DMS153 treated with DMSO at 0.1 percent for 48 hours (cell line): Measurements from ENCODE around the gene TTF1.

Experiments
- DNase-seq: peaks from one replicate; lab custom pipeline; 2025; ENCODE audit not compliant: unreplicated experiment; lab: John Stamatoyannopoulos, UW

Gene TTF1

GRCh38 chr9:132369421-132369820 lies 37.2 kb downstream of the TTF1 start:
- no peak for DNase-seq

GRCh38 chr9:132367613-132368313 lies 38.9 kb downstream of the TTF1 start:
- DNase-seq, result no peak

- no peak for DNase-seq
Observed at GRCh38 chr9:132366481-132366880, 40.2 kb downstream of the TTF1 start.

- DNase-seq, result no peak
Observed at GRCh38 chr9:132365986-132366385, 40.7 kb downstream of the TTF1 start.

- no peak for DNase-seq
Observed at GRCh38 chr9:132364068-132364467, 42.6 kb downstream of the TTF1 start.

- DNase-seq, result no peak
Observed at GRCh38 chr9:132357764-132358163, 48.9 kb downstream of the TTF1 start.

- no peak for DNase-seq
Observed at GRCh38 chr9:132356324-132356924, 50.2 kb downstream of the TTF1 start.

- DNase-seq, result peak; percentile 94
Observed at GRCh38 chr9:132354637-132355355, 51.8 kb downstream of the TTF1 start, which contains the start of gene SETX. Gene SETX (minus strand): TSS chr9:132354986. CDS start chr9:132349428, 5,558 bp downstream.

GRCh38 chr9:132351404-132352045 lies 55.1 kb downstream of the TTF1 start:
- DNase-seq, result no peak

GRCh38 chr9:132350861-132351315 lies 55.8 kb downstream of the TTF1 start:
- no peak for DNase-seq

- DNase-seq, result no peak
Observed at GRCh38 chr9:132348676-132349075, 58.0 kb downstream of the TTF1 start.

- DNase-seq, result no peak
Observed at GRCh38 chr9:132346177-132346576, 60.5 kb downstream of the TTF1 start.

- DNase-seq, result no peak
Observed at GRCh38 chr9:132341177-132341840, 65.3 kb downstream of the TTF1 start.

GRCh38 chr9:132334364-132334763 lies 72.3 kb downstream of the TTF1 start:
- DNase-seq, result no peak

- no peak for DNase-seq
Observed at GRCh38 chr9:132333556-132333955, 73.1 kb downstream of the TTF1 start.

- no peak for DNase-seq
Observed at GRCh38 chr9:132328580-132328979, 78.1 kb downstream of the TTF1 start.

- DNase-seq, result no peak
Observed at GRCh38 chr9:132327537-132327936, 79.1 kb downstream of the TTF1 start.
